COR-L47 (cell line): Measurements from ENCODE around the gene KDM5B.
"Not testable (repeated sequence)": the region's sequence is repeated elsewhere in the genome, so short reads cannot be mapped to it uniquely, and the experiment has no call there.

Experiments used
- DNase-seq: peaks from one replicate; lab custom pipeline; 2025; lab: John Stamatoyannopoulos, UW

KDM5B gene

GRCh38 chr1:202812176-202813026 lies 4.2 kb upstream of the KDM5B start:
- no peak for DNase-seq

DNA sequence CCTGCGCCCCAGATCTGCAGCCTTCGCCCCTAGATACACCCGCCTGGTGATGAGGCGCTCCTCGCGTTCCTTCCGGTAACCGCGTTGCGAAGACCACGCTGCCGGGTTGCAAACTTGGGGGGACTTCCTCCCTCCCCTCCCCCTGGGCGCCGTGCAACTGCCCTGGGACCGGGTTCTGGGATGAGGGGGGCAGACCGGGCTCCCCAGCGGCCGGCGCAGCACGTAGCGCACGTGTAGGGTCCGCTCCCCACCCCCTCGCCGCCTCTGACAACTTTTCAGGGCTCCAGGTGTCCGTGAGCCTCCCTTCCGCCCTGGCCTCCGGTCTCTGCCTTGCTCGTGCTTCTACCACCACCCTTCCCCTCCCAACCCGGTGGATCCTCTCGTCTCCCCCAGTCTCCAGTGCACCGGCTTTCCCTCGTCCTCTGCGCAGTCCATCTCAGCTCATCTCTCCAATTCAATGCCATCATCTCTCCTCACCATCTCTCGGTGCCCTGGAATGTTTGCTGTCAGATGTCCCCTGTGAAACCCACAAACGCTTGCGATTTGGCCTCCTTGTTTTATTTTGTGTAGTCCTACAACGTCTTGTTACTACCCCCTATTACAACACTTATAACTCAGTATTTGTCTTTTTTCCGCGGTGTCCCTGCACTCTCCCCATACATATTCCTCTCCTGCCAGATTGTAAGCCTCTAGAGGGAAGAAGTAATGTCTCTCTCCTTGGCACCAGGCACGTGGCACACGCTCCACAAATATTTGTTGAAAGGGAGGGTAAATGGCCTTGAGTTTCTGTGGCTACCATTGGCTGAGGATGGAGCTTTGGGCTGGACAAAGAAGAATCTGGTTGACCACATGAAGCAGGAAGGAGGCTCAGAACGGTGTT lies 3.3 kb upstream of the KDM5B start:
- DNase-seq, result no peak

- peak; percentile 94 for DNase-seq
These were observed 2.5 kb upstream of the KDM5B start, which contains the start of gene PCAT6 for GRCh38 chr1:202810615-202811295. Gene PCAT6 (plus strand): TSS chr1:202810954.

DNA sequence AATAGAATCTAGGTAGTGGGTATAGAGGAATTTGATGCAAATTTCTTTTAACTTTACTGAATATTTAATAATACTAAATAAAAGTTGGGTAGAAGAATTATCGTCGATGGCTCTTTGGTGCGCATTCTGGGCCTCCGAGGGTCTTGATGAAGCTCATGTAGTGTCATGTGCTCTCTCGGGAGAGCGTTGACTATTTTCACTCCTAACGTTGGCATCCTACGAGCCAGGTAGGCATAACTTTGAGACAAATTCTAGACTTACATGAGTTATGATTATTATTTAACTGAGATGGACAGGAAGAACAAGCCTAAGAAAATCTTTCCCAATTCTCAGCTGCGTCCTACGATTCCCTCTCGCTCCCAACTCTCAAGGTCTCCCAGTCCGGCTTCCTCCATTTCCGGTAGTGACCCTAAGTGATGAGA lies 2.0 kb upstream of the KDM5B start:
- no peak for DNase-seq

DNA sequence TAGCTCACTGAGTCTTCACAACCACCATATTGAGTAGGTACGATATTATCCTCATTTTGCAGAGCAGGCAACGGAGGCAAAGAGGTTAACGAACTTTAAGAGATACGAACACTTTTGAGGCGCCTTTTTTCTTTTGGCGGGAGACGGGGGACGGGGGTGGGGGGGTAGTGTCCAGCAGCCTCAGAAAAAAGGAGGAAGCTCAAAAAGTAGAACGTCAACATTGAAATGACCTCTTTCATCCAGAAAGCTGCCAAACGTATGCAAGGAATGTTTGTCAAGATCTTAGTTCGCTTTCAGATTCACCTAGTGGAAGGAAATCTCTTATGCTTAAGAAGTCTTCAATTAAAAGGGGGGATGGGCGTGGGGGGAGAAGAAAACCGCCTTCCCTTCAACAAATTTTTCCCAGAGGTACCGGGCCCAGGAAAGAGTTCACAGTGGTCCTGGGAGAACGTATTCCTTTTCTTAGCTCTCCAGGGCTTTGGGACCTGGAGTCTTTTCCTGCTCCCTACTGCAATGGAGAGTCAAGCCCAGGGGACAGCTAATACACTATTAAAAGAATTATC lies 1.5 kb upstream of the KDM5B start:
- DNase-seq, result no peak

DNA sequence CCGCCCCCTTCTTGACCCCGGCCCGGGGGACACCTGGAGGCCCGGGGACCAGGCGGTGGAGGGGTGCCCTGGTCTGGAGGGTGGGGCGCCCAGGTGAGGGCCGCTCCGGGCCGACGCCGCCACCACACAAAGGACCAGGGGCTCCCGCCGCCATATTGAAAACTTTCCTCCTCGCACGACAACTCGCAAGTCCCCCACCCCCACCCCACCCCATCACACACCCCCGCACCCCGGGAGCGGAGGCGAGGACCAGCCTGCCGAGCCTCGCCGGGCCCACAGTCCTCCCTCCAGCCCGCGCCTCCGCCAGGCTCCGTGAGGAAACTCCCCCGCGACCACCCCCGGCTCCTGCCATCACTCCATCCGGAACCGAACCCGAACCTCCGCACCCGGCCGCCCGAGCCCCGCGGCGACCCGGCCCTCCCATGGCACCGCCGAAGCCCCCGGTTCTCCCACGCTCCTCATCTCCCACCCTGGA lies 733 bp downstream of the KDM5B start:
- peak; percentile 48 for DNase-seq

GRCh38 chr1:202806845-202807450 lies 1.3 kb downstream of the KDM5B start:
- DNase-seq, result no peak

GRCh38 chr1:202805886-202806844 lies 2.1 kb downstream of the KDM5B start:
- no peak for DNase-seq

DNA sequence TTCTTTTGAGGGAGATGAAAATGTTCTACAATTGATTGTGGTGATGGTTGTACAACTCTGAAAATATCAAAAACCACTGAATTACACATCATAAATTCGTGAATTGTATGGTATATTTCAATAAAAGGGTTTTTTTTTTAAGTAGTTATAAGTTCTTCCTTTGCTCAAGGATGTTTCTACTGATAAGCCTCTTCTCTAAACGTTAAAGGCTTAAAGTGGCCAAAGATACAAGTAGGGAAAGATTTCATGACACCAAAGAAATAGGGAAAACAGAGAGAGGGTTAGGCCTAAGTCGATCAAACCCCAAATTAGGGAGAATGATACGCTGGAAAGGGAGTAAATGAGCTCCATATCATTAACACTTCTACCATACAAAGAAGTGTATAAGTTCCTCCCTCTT lies 4.1 kb downstream of the KDM5B start:
- no peak for DNase-seq

- DNase-seq, result no peak
These were observed 5.0 kb downstream of the KDM5B start for GRCh38 chr1:202802998-202803932.

- DNase-seq, result no peak
These were observed 6.2 kb downstream of the KDM5B start for GRCh38 chr1:202802034-202802433.

GRCh38 chr1:202801175-202801574 lies 7.0 kb downstream of the KDM5B start:
- DNase-seq, result no peak

DNA sequence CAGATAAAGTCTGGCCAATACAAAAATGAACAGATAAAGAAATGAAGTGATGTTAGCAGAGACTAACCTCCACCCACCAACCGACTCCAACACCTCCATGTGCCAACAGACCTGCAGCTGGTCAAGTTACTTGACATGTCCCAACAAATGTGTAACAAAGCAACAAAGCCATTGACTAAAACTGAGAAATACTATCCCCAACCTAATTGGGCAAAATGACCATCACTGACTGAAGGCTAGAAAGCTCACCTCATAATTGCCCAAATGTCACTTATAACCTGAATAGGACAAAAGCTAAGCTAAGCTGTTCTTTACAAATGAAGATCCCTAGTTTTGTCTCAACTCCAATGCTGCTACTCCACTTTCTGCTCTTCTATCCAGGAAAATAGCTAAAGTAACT lies 7.5 kb downstream of the KDM5B start:
- no peak for DNase-seq

DNA sequence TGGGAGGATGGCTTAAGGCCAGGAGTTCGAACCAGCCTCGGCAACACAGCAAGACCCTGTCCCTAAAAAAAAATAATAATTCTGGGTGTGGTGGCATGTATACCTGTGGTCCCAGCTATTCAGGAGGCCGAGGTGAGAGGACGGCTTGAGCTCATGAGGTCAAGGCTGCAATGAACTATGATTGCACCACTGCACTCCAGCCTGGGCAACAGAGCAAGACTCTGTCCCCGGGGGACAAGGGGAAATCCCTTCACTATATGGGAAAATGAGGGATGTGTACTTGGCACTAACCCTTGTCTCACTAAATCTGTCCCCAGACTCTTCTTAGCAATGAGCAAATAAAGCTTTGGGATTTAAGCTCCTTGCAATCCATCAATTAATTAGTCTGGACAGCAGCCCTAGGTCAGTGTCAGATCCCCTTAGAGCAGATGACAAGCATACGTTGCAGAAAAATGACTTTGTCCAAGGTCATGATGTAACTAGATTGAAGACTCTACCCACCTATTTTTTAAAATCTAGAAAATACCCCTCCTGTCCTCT lies 9.4 kb downstream of the KDM5B start:
- no peak for DNase-seq

GRCh38 chr1:202798260-202798659 lies 10.0 kb downstream of the KDM5B start:
- DNase-seq, result no peak

DNA sequence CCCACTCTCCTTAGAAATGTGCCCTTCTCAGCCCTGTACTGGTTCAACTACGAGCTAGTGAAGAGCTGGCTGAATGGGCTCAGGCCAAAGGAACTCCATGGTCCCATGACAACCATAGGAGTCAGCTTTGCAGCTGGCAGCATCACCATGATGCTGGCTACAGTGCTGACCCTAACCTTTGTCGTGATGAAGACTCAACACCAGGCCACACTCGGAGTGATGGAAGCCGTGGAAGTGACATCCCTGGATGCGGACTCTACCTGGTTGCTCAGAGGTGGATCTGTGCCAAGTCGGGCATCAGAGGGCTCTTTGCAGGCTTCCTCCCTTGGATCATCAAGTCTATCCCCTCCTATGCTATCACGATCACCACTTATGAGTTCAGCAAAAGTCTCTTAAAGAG lies 11.6 kb downstream of the KDM5B start:
- DNase-seq, result no peak

DNA sequence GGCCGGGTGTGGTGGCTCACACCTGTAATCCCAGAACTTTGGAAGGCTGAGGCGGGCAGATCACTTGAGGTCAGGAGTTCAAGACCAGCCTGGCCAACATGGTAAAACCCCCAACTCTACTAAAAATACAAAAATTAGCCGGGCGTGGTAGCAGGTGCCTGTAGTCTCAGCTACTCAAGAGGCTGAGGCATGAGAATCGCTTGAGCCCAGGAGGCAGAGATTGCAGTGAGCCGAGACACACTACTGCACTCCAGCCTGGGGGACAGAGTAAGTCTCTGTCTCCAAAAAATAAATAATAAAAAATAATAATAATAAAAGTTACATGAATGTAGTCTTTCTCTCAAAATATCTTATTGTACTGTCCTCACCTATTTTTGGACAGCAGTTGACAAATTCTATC lies 13.3 kb downstream of the KDM5B start:
- DNase-seq, result not testable (repeated sequence)

DNA sequence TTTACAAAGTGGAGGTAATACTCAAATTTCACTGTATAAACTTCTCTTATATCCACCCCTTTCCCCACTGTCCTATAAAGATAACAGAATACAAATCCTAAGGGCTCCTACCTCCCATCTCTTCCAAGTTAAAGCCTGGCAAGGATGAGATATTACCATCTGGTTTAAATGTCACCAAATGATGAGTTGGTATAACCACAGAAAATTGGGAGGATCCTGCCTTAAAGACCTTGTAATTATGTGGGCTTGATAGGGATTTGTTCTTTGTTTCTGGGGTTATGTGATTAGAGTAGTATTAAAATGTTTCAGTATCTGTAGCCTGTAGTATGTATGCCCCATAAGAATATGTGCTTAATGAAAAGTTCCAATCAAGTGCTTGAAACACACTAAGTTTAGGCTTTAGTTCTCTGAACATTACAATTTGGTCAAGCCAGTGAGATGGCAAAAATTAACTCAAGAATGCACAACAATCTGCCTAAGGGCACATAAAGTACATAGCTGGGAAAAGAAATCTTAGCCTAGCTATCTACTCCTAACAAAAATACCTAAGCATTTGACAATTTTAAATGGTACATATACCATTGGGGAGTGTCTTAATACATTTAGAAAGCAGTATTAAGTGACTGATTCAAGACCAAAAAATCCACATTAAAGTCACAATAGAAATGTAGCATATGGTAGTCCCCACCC lies 14.0 kb downstream of the KDM5B start:
- DNase-seq, result no peak
